Stimulated activated CD4-positive, alpha-beta T cell treated with anti-CD3 and anti-CD28 coated beads, Interleukin-1b, Interleukin-23, amount 100 ng/mL, for 1 hour (primary cell): ENCODE results near the gene TTLL7.

Source experiments
- DNase-seq, 2 donors: peaks; one replicate each; pipeline ENCODE4 v3.0.0-alpha.2; 2020; ENCODE audit warnings: low read depth in 2 of 2

TTLL7 gene

DNA sequence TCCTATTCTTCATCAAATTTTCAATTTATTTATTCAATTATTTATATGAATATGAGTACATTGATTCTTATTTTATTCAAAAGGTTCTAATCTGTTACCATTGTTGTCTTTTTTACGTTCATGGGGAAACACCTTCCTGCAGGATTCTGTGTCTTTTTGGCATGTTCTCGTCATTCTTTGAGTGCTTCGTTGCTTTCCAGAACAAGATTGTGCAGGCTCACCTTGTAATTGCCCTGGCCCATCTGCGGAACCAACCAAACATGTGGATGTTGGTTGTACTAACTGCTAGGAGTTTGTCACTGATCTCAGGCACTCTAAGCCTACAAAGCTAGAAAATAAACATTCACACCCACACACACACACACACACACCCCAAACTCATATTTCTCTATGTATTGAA, 182.1 kb downstream of the TTLL7 start:
- no peak for DNase-seq

DNA sequence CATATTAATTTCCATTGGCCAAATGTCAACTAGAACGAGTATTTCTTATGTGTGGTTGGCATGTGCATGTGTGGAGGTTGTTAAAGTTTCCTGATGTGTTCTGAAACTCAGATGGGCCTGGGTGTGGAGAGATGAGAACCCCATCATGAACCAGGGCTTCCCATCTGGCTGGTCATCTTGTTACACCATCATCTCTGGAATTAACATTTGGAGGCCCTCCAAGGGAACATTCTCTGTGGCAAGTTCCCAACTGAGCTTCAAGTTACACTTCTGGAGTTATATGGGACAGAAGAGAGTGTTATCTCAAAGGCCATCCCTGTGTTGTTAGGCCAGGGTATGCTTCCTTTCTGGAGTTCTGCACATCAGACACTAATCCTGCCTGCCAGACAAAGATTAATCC, 183.6 kb downstream of the TTLL7 start:
- DNase-seq, result no peak
